Activated CD8-positive, alpha-beta memory T cell treated with anti-CD3 and anti-CD28 coated beads, Interleukin-2, amount 50 U/mL, for 4 hours (primary cell): ENCODE data around the gene ARHGDIG.
"Not testable (repeated sequence)": the region's sequence is repeated elsewhere in the genome, so short reads cannot be mapped to it uniquely, and the experiment has no call there.

ENCODE experiments used
- DNase-seq: peaks from one replicate; pipeline ENCODE4 v3.0.0-alpha.2; 2020

Gene ARHGDIG

DNA sequence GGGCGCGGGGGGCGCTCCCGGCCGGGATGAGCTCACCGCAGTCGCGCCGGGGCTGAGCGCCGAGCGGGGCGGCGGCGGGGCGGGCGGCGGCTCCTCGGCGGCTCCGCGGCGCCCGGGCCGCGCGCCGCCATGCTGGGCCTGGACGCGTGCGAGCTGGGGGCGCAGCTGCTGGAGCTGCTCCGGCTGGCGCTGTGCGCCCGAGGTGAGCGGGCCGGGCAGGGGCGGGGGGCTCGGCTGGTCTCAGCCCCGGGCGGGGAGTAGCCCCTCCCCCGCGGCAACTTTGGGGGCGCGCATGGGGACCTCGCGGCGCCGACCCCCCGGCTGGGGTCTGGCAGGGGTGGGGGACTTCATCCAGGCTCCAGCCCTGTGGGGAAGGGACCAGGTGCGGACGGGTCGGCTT is at the start of gene ARHGDIG:
Gene ARHGDIG, plus strand, starts transcription at position 40 of the 400 bp plus-strand sequence. Its CDS starts 90 bp downstream, at position 130.
- DNase-seq = no peak

DNA sequence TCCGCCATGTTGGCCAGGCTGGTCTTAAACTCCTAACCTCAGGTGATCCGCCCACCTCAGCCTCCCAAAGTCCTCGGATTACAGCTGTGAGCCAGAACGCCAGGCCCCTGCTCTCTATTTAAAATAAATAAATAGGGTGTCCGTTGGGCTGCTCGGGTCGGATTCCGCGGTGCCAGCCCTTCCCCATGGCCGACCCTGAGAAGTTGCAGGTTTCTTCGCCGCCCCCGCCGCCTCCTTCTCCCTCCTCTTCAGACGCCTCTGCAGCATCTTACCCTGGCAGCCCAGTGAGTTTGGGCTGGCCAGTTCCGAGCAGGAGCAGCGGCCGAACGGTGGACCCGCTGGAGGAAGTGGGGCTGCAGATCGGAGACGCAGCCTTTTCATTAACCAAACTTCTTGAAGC is 49.4 kb upstream of the ARHGDIG start:
- DNase-seq = no peak

DNA sequence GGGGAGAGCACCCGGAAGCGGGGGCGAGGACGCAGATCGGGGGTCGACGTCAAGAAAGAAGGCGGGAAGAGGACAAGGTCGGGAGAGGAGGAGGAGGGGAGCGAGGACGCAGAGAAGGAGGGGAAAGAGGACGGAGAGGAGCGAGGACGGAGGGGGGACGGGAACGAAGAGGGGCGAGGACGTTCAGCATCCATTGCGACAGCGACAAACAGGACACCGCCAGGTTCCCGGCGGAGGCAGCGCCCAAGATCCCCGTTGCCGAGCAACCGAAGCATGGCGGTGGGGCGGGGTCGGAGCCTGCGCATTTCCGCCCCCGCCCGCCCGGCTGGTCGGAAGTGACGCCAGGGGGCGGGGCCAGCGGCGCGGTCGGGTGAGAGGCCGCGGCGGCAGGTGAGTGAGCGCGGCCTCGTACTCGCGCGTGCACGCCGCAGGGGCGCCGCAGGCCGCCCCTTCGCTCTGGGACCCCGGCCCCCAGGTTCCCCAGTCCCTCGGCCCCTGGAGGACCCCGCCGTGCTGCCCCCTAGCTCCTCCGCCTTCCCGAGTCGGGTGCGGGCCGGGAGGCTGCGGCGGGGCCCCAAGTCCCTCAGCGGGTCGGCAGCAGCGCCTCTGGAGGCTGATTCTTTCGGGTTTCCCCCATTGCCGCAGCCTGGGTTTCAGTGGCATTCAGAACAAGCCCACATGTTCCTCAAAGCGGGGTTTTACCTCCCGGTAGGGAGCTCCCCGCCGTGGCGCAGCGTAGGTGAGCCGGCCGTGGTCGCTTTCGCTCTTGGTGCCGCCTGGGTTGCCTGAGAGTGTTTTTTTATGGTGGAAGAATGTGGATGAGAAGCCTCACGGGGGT is 45.7 kb upstream of the ARHGDIG start, which contains the start of gene FAM234A:
Gene FAM234A, plus strand, starts transcription at position 354 of the 838 bp plus-strand sequence. CDS start 19,593 bp downstream, outside the sequence.
- DNase-seq = peak; percentile 95

DNA sequence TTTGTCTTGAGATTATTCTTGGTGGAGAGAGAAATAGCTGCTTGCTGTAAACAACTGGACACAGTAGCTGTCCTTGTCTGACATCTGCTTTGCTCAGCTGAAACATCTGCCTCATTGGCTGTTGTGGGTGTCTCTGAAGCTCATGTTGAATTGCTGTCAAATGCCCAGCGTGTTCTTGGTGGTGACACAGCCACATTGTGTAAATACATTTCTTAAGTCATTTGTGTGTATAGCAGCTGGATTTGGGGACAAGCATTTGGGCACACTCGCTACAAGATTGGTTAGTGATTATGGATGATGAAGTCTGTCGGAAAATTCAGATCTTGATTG is 40.5 kb upstream of the ARHGDIG start:
- DNase-seq = no peak

DNA sequence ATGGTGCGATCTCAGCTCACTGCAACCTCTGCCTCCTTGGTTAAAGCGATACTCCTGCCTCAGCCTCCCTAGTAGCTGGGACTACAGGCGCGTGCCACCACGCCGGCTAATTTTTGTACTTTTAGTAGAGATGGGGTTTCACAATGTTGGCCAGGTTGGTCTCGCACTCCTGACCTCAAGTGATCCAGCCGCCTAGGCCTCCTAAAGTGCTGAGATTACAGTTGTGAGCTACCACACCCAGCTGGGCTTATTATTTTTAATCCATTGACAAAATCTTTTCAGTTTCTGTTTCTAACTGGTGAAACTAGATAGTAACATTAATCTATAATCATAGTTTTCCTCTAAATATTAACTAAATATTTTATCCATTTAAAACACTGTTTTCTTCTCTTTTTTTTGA is 39.8 kb upstream of the ARHGDIG start:
- no peak for DNase-seq

DNA sequence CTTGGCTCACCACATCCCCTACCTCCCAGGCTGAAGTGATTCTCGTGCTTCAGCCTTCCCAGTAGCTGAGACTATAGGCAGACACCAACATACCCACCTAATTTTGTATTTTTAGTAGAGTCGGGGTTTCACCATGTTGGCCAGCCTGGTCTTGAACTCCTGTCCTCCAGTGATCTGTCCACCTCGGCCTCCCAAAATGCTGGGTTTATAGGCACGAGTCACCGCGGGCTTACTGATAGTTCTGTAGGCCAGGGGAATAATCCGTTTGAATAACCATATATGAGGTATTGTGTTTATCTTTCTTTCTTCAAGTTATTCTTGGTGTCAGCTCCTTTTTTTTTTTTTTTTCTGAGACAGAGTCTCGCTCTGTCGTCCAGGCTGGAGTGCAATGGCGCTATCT is 38.1 kb upstream of the ARHGDIG start:
- DNase-seq = no peak

DNA sequence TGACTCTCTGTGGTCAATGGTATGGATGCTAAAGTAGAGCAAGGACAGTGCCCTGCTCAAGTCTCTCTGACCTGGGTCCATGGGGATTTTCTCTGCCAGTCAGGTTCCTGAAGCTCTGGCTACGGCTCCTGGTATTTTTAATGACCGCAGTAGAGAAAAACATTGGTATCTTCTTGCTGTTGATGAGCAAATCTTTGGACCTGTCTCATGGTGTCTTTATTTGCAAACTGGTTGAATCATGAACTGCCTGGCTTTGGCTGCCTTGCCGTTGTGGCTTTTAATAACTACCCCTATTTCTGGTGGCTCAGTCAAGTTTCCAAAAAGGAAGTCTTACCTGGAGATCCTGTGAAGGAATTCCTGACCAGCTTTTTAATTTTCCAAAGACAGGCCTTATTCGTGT is 37.0 kb upstream of the ARHGDIG start:
- no peak for DNase-seq

DNA sequence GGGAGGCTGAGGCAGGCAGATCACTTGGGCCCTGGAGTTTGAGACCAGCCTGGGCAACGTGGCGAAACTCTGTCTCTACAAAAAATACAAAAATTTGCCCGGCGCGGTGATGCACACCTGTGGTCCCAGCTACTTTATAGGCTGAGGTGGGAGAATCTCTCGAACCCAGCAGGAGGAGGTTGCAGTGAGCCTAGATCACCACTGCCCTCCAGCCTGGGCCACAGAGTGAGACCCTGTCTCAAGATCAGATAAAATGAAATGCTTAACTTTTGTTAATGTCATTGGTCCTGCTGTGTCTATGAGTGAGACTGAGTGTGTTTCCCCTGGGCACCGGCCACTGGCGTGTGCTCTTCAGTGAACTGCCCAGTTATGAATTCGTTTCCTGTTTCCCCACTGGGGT is 35.3 kb upstream of the ARHGDIG start:
- DNase-seq = no peak

DNA sequence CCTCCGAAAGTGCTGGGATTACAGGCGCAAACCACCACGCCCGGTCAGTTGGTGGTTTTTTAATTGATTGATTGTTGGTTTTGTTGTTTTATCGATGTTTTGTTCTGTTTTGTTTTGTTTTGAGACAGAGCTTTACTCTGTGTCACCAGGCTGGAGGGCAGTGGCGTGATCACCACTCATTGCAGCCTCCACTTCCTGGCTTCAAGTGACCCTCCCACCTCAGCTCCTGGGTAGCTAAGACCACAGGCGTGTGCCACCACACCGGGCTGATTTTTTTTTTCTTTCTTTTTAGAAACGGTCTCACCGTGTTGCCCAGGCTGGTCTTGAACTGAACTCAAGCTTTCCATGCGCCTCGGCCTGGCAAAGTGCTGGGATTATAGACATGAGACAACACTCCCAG is 33.4 kb upstream of the ARHGDIG start:
- no peak for DNase-seq

DNA sequence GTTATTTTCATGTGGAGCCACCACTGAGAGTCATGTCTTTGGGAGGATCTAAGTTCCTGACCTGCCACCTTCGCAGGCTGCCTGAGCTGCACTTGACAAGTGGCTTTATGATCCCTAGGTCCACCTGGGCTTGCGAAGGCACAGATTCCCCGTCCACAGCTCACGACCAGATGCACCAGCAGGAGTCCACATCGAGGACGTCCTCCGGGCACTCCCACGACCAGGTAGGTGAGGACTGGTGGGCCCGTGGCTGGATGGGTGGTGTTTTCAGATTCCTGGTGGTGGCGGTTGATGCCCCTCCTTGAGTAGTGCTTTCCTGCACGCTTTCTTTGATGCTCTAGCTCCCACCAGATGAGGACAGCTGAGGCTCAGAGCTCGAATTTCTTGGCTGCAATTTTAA is 31.0 kb upstream of the ARHGDIG start:
- DNase-seq = no peak

DNA sequence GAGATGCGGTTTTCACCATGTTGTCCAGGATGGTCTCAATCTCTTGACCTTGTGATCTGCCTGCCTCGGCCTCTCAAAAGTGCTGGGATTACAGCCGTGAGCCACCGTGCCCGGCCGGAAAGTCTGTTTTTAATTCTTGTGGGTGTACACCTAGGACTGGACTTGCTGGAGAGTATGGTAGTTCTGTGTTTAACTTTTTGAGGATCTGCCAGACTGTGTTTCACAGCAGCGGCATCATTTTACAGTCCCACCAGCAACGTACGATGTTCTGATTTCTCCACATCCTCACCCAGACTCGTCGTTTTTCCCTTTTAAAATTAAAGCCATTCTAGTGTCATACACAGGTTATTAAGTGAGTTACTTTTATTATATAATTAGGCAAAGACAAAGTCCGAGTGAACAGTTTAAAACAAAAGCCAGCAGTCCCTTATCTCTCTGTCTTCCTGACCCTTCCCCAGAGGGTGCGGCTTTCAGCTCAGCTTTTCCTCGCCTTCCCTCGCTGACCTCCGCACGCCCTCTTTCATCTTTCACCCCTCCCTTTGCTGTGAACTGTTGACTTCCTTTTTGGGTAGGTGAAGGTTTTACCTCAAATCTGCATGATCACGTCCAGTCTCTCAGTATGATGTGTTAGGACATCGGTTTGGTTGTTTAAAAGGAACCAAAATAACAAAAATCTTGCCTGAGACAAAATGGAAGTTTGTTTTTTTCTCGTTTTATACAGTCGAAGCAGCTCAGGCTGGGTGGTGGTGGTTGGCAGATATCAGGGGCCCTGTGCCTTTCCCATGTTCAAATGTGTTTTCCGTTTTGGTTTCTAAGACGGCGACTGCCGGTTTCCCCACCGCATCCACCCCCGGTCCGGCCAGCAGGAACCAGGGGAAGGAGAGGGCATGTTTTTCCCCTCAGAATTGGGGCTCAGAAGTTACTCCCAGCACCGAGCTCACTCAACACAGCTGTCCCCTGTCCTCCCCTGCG is 27.7 kb upstream of the ARHGDIG start:
- no peak for DNase-seq

DNA sequence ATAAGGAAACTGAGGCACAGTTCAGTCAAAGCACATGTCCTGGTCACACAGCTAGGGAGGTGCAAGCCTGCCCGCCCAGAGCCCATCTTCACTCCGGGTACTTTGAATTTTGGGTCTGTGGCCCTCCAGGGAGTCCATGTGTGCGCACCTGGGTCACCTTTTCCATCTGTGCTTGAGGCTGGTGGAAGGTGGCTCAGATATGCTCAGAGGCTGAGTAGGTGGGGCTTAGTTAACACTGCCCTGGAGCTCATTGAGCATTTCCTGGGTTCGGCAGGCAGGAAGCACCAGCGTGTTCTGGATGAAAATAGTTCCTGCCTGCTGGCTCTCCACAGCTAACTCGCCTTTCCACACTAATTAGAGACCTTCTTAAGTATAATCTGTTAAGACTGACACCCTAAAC is 26.6 kb upstream of the ARHGDIG start:
- DNase-seq = no peak

DNA sequence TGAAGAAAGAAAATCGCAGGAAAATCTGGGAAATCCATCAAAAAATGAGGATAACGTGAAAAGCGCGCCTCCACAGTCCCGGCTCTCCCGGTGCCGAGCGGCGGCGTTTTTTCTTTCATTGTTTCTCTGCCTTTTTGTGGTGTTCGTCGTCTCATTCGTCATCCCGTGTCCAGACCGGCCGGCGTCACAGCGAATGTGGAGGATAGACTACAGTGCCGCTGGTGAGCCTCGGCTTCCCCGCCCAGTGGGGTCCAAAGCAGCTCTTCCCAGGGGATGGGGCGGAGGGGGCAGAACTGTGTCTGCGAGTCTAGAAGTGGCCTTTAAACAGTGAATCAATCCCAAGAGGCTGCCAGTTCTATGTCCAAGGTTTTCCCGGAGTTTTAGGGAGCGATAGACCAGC is 25.9 kb upstream of the ARHGDIG start:
- no peak for DNase-seq

DNA sequence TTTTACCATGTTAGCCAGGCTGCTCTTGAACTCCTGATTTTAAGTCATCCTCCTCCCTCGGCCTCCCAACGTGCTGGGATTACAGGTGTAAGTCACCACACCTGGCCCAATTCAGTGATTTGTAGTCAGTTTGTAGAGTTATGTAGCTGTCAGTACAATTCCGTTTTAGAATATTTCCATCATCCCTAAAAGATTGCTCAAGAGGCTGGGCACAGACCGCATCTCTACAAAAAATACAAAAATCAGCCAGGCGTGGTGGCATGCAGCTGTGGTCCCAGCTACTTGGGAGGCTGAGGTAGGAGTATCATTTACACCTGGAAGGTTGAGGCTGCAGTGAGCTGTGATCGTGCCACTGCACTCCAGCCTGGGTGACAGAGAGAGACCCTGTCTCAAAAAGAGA is 25.2 kb upstream of the ARHGDIG start:
- DNase-seq = no peak

DNA sequence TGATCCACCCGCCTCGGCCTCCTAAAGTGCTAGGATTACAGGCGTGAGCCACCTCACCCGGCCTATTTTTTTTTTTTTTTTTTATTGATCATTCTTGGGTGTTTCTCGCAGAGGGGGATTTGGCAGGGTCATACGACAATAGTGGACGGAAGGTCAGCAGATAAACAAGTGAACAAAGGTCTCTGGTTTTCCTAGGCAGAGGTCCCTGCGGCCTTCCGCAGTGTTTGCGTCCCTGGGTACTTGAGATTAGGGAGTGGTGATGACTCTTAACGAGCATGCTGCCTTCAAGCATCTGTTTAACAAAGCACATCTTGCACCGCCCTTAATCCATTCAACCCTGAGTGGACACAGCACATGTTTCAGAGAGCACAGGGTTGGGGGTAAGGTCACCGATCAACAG is 22.3 kb upstream of the ARHGDIG start:
- DNase-seq = not testable (repeated sequence)

DNA sequence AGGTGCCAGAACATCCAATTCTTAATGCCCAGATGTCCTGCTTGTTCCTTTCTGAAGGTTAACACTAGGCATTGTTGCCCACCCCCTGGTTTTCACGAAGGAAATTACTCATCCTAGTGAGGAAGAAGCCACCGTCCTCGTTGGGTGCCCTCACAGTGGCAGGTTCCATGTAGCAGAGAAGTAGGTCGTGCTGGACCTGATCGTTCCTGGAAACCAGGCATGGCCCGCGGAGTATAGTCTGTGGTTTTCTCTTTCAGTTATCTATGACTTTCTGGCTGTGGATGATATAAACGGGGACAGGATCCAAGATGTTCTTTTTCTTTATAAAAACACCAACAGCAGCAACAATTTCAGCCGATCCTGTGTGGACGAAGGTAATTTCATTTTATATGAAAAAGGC is 21.2 kb upstream of the ARHGDIG start:
- no peak for DNase-seq

DNA sequence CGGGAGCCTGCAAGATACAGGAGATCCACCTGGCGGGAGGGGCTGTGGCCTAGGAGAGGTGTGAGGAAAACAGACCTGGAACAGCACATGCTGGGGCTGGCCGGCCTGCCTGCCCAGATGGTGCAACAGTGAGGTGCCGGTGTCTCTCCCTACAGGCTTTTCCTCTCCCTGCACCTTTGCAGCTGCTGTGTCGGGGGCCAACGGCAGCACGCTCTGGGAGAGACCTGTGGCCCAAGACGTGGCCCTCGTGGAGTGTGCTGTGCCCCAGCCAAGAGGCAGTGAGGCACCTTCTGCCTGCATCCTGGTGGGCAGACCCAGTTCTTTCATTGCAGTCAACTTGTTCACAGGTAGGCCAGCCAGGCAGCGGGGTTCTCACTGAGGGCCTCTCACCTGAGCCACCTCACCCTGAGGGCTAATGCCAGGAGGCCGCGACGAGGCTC is 20.6 kb upstream of the ARHGDIG start:
- DNase-seq = no peak

DNA sequence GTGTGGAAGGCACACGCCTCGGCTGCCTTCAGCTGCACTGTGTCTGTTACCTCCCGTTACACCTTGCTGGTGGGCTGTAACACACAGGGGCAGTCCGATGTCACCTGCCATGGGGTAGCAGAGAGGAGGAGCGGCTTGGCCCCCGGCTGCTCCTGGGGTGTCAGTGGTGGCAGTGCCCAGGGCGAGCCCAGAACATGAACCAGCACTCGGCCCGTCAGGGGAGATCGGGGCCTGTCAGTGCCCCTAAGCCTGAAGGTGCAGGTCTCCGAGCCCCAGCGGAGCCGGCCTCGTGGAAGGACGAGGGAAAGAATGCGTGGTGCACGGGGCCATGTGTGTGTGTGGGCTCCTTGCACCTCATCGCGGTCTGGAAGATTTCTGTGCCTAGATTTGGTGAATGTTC is 20.1 kb upstream of the ARHGDIG start:
- no peak for DNase-seq

DNA sequence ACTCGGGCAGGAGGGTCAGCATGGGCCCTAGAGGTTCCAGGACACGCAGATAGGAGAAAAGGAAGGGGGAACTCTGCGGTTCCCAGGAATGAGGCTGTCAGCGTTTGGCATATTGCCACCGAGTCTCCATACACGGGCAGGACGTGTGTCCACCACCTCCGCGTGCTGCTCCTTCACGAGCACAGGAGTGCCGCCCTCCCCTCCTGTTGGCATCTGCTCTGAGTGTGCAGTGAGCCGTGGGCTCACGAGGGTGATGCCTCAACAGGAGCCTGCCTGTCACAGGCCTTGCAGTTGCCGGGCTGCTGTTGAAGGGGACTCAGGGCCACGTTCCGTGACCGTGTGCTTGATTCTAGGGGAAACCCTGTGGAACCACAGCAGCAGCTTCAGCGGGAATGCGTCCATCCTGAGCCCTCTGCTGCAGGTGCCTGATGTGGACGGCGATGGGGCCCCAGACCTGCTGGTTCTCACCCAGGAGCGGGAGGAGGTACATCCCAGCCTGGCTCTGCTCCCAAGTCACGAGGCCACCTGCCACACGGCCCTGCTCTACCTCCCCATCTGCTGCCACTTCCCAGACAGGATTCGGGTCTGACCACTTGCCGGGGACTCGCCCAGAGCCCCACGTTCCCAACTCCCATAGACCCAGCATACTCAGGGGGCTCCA is 19.2 kb upstream of the ARHGDIG start:
- DNase-seq = no peak

DNA sequence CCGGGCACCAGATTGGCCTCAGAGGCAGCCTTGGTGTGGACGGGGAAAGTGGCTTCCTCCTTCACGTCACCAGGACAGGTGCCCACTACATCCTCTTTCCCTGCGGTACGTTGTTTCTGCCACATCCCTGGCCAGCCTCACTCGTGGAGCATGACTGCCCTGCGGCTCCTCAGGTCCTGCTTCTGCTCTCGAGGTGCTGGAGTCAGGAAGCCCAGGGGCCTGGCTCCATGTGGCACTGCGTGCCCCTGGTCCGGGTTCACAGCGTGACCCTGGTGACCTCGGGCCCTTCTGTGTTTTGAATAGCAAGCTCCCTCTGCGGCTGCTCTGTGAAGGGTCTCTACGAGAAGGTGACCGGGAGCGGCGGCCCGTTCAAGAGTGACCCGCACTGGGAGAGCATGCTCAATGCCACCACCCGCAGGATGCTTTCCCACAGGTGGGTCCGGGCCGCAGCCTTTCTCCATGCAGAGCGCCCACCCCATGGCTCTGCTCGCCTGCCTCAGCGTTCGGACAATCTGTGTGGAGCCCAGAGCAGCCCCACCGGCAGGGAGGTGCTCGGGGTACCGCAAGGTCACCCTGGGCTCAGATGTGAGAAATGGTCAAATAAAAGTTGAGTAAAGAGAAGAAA is 18.2 kb upstream of the ARHGDIG start:
- no peak for DNase-seq

DNA sequence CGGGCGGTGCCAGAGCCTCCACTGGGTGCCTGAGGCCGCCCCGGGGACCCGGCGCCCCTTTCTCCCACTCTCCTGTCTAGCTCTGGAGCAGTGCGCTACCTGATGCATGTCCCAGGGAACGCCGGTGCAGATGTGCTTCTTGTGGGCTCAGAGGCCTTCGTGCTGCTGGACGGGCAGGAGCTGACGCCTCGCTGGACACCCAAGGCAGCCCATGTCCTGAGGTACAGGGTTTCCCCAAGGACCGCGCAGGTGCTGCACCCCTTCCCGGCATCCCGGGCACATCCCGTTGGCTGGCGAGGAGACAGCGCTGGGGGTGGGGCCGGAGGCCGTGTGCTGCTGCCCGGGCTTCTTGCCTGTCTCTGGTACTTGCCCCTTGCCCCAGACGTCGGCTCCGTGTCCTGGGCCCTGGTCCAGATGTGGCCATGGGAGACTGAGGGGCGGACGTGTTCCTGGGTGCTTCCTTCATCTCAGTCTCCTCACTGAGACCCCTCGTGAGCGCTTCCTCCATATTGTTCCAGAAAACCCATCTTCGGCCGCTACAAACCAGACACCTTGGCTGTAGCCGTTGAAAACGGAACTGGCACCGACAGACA is 17.1 kb upstream of the ARHGDIG start:
- no peak for DNase-seq

DNA sequence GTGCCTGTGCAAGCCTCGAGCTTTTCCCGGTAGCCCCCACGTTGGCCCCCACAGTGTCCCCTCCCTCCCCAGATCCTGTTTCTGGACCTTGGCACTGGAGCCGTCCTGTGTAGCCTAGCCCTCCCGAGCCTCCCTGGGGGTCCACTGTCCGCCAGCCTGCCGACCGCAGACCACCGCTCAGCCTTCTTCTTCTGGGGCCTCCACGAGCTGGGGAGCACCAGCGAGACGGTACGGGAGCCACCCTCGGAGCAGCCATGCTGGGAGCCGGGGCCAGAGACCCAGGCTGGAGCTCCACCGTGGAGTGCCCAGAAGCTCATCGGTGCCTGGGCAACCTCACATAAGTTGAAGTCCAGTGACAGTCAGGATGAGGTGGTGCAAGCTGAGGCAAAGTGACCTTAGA is 16.4 kb upstream of the ARHGDIG start:
- no peak for DNase-seq
